Testis (tissue), 2 donors: ENCODE data around the gene PNMA6F.

Experiments
- CTCF ChIP-seq, 3 experiments: fragments of 450-650 bp in 2 of 3; fragments of 200-600 bp in 1 of 3; sonication (generic) in 1 of 3; IDR thresholded peaks; one replicate each; pipeline ENCODE4 v1.5.1; 2016 to 2019; ENCODE audit warnings: antibody characterized with exemption in 3 of 3, mild to moderate bottlenecking in 2 of 3, moderate library complexity in 1 of 3
- POLR2A ChIP-seq: fragments of 450-650 bp; IDR thresholded peaks from one replicate; pipeline ENCODE4 v1.6.1; 2017; ENCODE audit warnings: antibody characterized with exemption, mild to moderate bottlenecking, moderate library complexity

GRCh38 chrX:153342762-153343558, 21.4 kb upstream of the PNMA6F start:
- no peak for TF ChIP-seq POLR2A
- TF ChIP-seq CTCF (IDR thresholded peaks at IDR 0.05) = no peak
